PC-9 (cell line): ENCODE measurements around the gene TUBA1C. TPM values are rescaled to one million over a fixed set of nuclear protein-coding genes. Genes with fewer than 3 reads are reported as not detected.

Source experiments
- BruUV-seq: library from RNA; stranded (reverse); fragments of 400-500 nt; replicated peaks from 2 replicates; lab custom pipeline; 2021; lab: Mats Ljungman, UMichigan
- CTCF ChIA-PET: fragments of 300-600 bp; sonication (Branson Sonifier 250); formaldehyde crosslinking; loops from one replicate; lab custom pipeline; 2022; ENCODE audit warnings: antibody characterized with exemption; lab: Charles Lee
- POLR2A ChIA-PET: fragments of 300-600 bp; sonication (Branson Sonifier 250); formaldehyde crosslinking; loops from one replicate; lab custom pipeline; 2022; ENCODE audit warnings: antibody characterized with exemption; ENCODE audit not compliant: unreplicated experiment; lab: Charles Lee
- DNase-seq, 2 experiments: peaks; one replicate each; pipeline versions ENCODE4 v3.0.0 to v3.0.0-alpha.2; 2015 to 2022; ENCODE audit warnings: mixed read lengths in 1 of 2
- H2AFZ ChIP-seq: fragments of 200-600 bp; sonication (generic); 2 replicates; pipeline ENCODE4 v1.8.1; 2017; ENCODE audit warnings: antibody characterized with exemption
- H3F3A ChIP-seq: fragments of 200-600 bp; sonication (generic); 2 replicates; pipeline ENCODE4 v1.8.1; 2017; ENCODE audit warnings: antibody characterized with exemption, mild to moderate bottlenecking, low read depth; ENCODE audit not compliant: insufficient read depth
- H3K27ac ChIP-seq: fragments of 200-600 bp; sonication (generic); 2 replicates; pipeline ENCODE4 v1.6.1; 2016; ENCODE audit warnings: mixed run types
- H3K27me3 ChIP-seq: fragments of 200-600 bp; sonication (generic); 2 replicates; pipeline ENCODE4 v1.6.1; 2016; ENCODE audit warnings: low read depth, mixed run types; ENCODE audit not compliant: insufficient read depth
- H3K36me3 ChIP-seq: fragments of 200-600 bp; sonication (generic); 2 replicates; pipeline ENCODE4 v1.6.1; 2016; ENCODE audit warnings: low read depth, mixed run types
- H3K4me1 ChIP-seq: fragments of 200-600 bp; sonication (generic); replicated peaks from 2 replicates; pipeline ENCODE4 v1.6.1; 2016; ENCODE audit warnings: mixed run types; ENCODE audit not compliant: insufficient read depth
- H3K4me2 ChIP-seq: fragments of 200-600 bp; sonication (generic); 2 replicates; pipeline ENCODE4 v1.6.1; 2017; ENCODE audit warnings: mixed run types
- H3K4me3 ChIP-seq: fragments of 200-600 bp; sonication (generic); 2 replicates; pipeline ENCODE4 v1.6.1; 2016; ENCODE audit warnings: mixed run types
- H3K79me2 ChIP-seq: fragments of 200-600 bp; sonication (generic); 2 replicates; pipeline ENCODE4 v1.6.1; 2017; ENCODE audit warnings: low read depth, mixed run types
- H3K9me2 ChIP-seq: fragments of 200-600 bp; sonication (generic); 2 replicates; pipeline ENCODE4 v1.8.1; 2017; ENCODE audit warnings: mild to moderate bottlenecking; ENCODE audit not compliant: insufficient read depth
- H3K9me3 ChIP-seq: fragments of 200-600 bp; sonication (generic); 2 replicates; pipeline ENCODE4 v1.8.1; 2016; ENCODE audit warnings: low read depth; ENCODE audit not compliant: insufficient read depth
- H4K20me1 ChIP-seq: fragments of 200-600 bp; sonication (generic); 2 replicates; pipeline ENCODE4 v1.8.1; 2017; ENCODE audit not compliant: insufficient read depth
- CTCF ChIP-seq: fragments of 200-600 bp; sonication (generic); conservative IDR thresholded peaks from 2 replicates; pipeline ENCODE4 v1.6.1; 2017; ENCODE audit warnings: mixed run types, antibody characterized with exemption, mild to moderate bottlenecking, moderate library complexity
- EZH2 ChIP-seq: fragments of 200-600 bp; sonication (generic); IDR thresholded peaks from 2 replicates; pipeline ENCODE4 v1.8.0; 2017; ENCODE audit warnings: antibody characterized with exemption, low read depth
- intact Hi-C: fragments of 100-400 bp; cut with micrococcal nuclease; formaldehyde crosslinking; loops from one replicate; pipeline ENCODE4 v1.10.0; 2022; ENCODE audit not compliant: unreplicated experiment
- total RNA-seq: library from RNA; stranded (reverse); gene quantifications from 2 replicates; pipeline ENCODE4 v1.2.3, GENCODE V29; 2021

TUBA1C gene
- total RNA-seq, 1 experiment from 2014 or later, result 490 TPM

- intact Hi-C loops, result loop anchor here (2.0 kb wide), 1 partner anchor 20 kb away; no protein-coding TSS in a partner anchor
- H3K4me2 ChIP-seq, result peak overlapping the region; percentile 43
Observed at GRCh38 chr12:49223122-49223521, 41.8 kb upstream of the TUBA1C start.

GRCh38 chr12:49223590-49224369, 41.1 kb upstream of the TUBA1C start:
- CTCF ChIA-PET, result no interaction called here
- Histone ChIP-seq H3K4me2 (no peak overlapping the region), H3K9me3 (no peaks in the 10 kb centered on the region), H3K36me3 (no peaks in the 10 kb centered on the region), H4K20me1 (no peaks in the 10 kb centered on the region), H2AFZ (no peak overlapping the region), H3K79me2 (no peaks in the 10 kb centered on the region), H3F3A (0 out of 2 replicates have a peak, but pooled peaks cover 3% of the 10 kb centered on the region), H3K4me1 (peaks cover 9% of the 10 kb centered on the region), H3K4me3 (no peak overlapping the region), H3K27ac (no peak overlapping the region), H3K9me2 (no peaks in the 10 kb centered on the region), H3K27me3 (no peaks in the 10 kb centered on the region)
- no TSS peak for BruUV-seq
- intact Hi-C loops, result loop anchor here (2.0 kb wide), 1 partner anchor 21 kb away; no protein-coding TSS in a partner anchor
- POLR2A ChIA-PET, result interaction anchor here (0.7 kb wide), 2 partner anchors 93 to 1349 kb away, joined by 5 to 9 read pairs; no protein-coding TSS in a partner anchor
- DNase-seq, result no peak
- TF ChIP-seq CTCF (no peak), EZH2 (no peak)

More at GRCh38 chr12:49223122-49223521, 41.8 kb upstream of the TUBA1C start:
- Histone ChIP-seq H3K27me3 (no peaks in the 10 kb centered on the region), H3F3A (0 out of 2 replicates have a peak, but pooled peaks cover 3% of the 10 kb centered on the region), H3K27ac (peak overlapping the region; percentile 3; the same call in 1 of the 2 replicates), H3K9me2 (no peaks in the 10 kb centered on the region), H2AFZ (no peak overlapping the region), H3K4me3 (no peak overlapping the region), H3K79me2 (no peaks in the 10 kb centered on the region), H4K20me1 (no peaks in the 10 kb centered on the region), H3K9me3 (no peaks in the 10 kb centered on the region), H3K4me1 (peaks cover 9% of the 10 kb centered on the region), H3K36me3 (no peaks in the 10 kb centered on the region)
- ChIA-PET CTCF (interaction anchor here (0.6 to 1.1 kb wide), 4 partner anchors 76 to 125 kb away, joined by 3 to 6 read pairs (median 3); partner anchors contain the start of gene LMBR1L), POLR2A (interaction anchor here (0.7 to 0.9 kb wide), 5 partner anchors 41 to 1348 kb away, joined by 3 to 22 read pairs (median 5); no protein-coding TSS in a partner anchor)
- no peak for TF ChIP-seq CTCF
- no peak for TF ChIP-seq EZH2
- no TSS peak for BruUV-seq
- no peak for DNase-seq

- Histone ChIP-seq H3K4me1 (peaks cover 9% of the 10 kb centered on the region), H3F3A (0 out of 2 replicates have a peak, but pooled peaks cover 3% of the 10 kb centered on the region), H3K27ac (no peak overlapping the region), H3K9me3 (no peaks in the 10 kb centered on the region), H2AFZ (no peak overlapping the region), H4K20me1 (no peaks in the 10 kb centered on the region), H3K36me3 (no peaks in the 10 kb centered on the region), H3K4me2 (no peak overlapping the region), H3K4me3 (no peak overlapping the region), H3K9me2 (no peaks in the 10 kb centered on the region), H3K27me3 (no peaks in the 10 kb centered on the region), H3K79me2 (no peaks in the 10 kb centered on the region)
- ChIA-PET POLR2A (interaction anchor here (0.6 kb wide), 1 partner anchor 55 kb away, joined by 4 read pairs; no protein-coding TSS in a partner anchor), CTCF (interaction anchor here (0.6 to 1.1 kb wide), 2 partner anchors 86 to 211 kb away, joined by 3 read pairs; no protein-coding TSS in a partner anchor)
- TF ChIP-seq EZH2 (no peak), CTCF (no peak)
- peak; percentile 31 to 39 for DNase-seq
- no TSS peak for BruUV-seq
- intact Hi-C loops, result no loop called here
Observed at GRCh38 chr12:49225576-49226166, 39.2 kb upstream of the TUBA1C start.
